RWPE2 (cell line): ENCODE measurements around the gene ISM1.

Experiments used
- ATAC-seq: fragments of 200-7000 bp; cut with Tn5 transposase; 3 replicates; pipeline ENCODE4 v1.9.1; 2021; ENCODE audit warnings: low read depth
- DNase-seq: peaks from one replicate; pipeline ENCODE4 v3.0.0-alpha.2; 2020; ENCODE audit warnings: low spot score
- H3K27ac ChIP-seq: fragments of 450-650 bp; 2 replicates; pipeline ENCODE4 v1.5.1; 2017; ENCODE audit warnings: mild to moderate bottlenecking; ENCODE audit not compliant: poor library complexity, severe bottlenecking
- H3K27me3 ChIP-seq: fragments of 250-450 bp; sonication (Bioruptor Pico); 2 replicates; pipeline ENCODE4 v1.5.1; 2021; ENCODE audit warnings: mild to moderate bottlenecking, moderate library complexity; ENCODE audit not compliant: insufficient read depth, poor library complexity, severe bottlenecking
- H3K36me3 ChIP-seq: fragments of 250-450 bp; sonication (Bioruptor Pico); 2 replicates; pipeline ENCODE4 v1.5.1; 2020; ENCODE audit warnings: low read depth, mild to moderate bottlenecking, moderate library complexity
- H3K4me1 ChIP-seq: fragments of 250-450 bp; sonication (Bioruptor Pico); 2 replicates; pipeline ENCODE4 v1.5.1; 2021; ENCODE audit warnings: mild to moderate bottlenecking, moderate library complexity; ENCODE audit not compliant: insufficient read depth, poor library complexity, severe bottlenecking
- H3K4me3 ChIP-seq: fragments of 250-450 bp; sonication (Bioruptor Pico); 2 replicates; pipeline ENCODE4 v1.5.1; 2021; ENCODE audit warnings: mild to moderate bottlenecking, moderate library complexity; ENCODE audit not compliant: severe bottlenecking
- H3K9me3 ChIP-seq: fragments of 250-450 bp; sonication (Bioruptor Pico); 2 replicates; pipeline ENCODE4 v1.5.1; 2021; ENCODE audit warnings: mild to moderate bottlenecking, moderate library complexity; ENCODE audit not compliant: severe bottlenecking
- TF ChIP-seq, protein P1 (sequence below): fragments of 450-650 bp; IDR thresholded peaks from one replicate; pipeline ENCODE4 v1.5.1; 2017; ENCODE audit warnings: mild to moderate bottlenecking, moderate library complexity; ENCODE audit not compliant: poor library complexity, severe bottlenecking

The ISM1 gene

DNA sequence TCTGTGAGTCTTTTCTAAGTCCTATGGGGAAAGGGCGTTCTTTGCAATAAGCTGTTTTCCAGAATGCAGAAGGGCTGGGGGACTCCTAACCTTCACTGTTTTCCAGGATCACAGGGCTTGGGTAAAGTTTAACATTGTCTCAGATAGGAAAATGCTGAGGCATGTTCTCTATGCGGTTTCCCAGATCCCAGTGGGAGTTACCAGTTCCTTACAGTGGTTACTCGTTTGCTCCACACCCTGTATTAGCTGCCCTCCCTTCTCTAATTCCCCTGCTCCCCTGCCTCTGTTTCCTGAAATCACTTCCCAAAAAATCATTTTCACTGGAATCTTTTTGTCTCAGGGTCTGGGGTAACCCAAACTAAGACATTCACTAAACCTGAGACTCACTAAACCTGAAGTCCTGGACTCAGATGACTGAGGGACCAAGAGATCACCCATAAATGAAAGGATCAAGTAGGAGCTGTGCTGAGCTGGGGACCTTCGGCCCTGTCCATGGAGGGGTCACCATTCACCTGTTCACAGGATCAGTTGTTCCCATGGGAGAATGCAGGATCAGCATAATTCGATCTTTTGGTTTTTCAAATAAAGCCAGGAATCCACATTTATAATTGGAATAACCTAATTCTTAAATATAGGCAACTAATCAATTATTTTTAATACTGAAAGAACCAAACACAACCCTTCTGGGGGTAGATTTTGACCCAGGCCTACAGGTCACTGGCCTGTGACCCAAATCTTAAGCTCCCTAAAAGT lies 76.2 kb downstream of the ISM1 start:
- Histone ChIP-seq H3K4me3 (no peak overlapping the region), H3K27ac (no peak overlapping the region), H3K27me3 (no peaks in the 10 kb centered on the region), H3K36me3 (no peaks in the 10 kb centered on the region), H3K4me1 (peaks cover 8% of the 10 kb centered on the region), H3K9me3 (no peaks in the 10 kb centered on the region)
- TF ChIP-seq, protein P1, sequence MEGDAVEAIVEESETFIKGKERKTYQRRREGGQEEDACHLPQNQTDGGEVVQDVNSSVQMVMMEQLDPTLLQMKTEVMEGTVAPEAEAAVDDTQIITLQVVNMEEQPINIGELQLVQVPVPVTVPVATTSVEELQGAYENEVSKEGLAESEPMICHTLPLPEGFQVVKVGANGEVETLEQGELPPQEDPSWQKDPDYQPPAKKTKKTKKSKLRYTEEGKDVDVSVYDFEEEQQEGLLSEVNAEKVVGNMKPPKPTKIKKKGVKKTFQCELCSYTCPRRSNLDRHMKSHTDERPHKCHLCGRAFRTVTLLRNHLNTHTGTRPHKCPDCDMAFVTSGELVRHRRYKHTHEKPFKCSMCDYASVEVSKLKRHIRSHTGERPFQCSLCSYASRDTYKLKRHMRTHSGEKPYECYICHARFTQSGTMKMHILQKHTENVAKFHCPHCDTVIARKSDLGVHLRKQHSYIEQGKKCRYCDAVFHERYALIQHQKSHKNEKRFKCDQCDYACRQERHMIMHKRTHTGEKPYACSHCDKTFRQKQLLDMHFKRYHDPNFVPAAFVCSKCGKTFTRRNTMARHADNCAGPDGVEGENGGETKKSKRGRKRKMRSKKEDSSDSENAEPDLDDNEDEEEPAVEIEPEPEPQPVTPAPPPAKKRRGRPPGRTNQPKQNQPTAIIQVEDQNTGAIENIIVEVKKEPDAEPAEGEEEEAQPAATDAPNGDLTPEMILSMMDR: no peak
- DNase-seq: no peak
- ATAC-seq: no peak; the same call in 2 of the 3 replicates

DNA sequence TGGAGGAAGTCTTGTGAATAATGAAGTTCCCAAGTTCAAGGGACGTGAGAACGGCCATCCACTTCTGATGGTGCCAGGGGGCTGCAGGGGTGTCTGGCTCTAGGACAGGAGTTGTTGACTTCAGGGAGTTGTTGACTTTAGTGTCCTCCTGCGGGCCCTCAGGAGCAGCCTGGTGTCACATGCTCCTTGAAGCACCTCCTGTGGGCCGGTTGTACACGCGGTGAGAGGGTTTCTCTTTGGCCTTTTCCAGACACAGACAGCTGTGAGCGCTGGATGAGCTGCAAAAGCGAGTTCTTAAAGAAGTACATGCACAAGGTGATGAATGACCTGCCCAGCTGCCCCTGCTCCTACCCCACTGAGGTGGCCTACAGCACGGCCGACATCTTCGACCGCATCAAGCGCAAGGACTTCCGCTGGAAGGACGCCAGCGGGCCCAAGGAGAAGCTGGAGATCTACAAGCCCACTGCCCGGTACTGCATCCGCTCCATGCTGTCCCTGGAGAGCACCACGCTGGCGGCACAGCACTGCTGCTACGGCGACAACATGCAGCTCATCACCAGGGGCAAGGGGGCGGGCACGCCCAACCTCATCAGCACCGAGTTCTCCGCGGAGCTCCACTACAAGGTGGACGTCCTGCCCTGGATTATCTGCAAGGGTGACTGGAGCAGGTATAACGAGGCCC lies 77.8 kb downstream of the ISM1 start:
- ATAC-seq: no peak
- Histone ChIP-seq H3K4me3 (no peak overlapping the region), H3K4me1 (peaks cover 8% of the 10 kb centered on the region), H3K27me3 (no peaks in the 10 kb centered on the region), H3K9me3 (no peaks in the 10 kb centered on the region), H3K27ac (no peak overlapping the region), H3K36me3 (no peaks in the 10 kb centered on the region)
- DNase-seq: no peak
- TF ChIP-seq, protein P1: no peak

DNA sequence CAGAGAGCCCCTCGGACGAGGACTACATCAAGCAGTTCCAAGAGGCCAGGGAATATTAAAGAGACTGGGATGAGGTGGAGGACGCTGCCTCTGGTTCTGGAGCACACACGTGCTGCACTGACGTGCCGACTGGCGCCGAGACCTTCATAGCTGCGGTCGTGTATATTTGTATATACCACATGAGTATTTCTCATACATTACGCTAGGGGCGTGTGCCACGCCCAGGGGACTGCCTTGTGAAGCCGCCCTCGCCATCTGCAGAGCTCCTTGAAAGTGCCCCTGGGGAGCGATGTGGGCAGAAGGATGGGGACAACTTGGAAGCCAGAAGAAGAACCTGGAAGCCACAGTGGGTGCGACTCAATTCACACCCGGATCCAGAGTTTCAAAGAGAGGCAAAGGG lies 78.3 kb downstream of the ISM1 start:
- H3K4me3 ChIP-seq: no peak overlapping the region
- no peak overlapping the region for H3K27ac ChIP-seq
- ATAC-seq: no peak
- no peaks in the 10 kb centered on the region for H3K27me3 ChIP-seq
- H3K4me1 ChIP-seq: peaks cover 8% of the 10 kb centered on the region
- TF ChIP-seq, protein P1: no peak
- no peaks in the 10 kb centered on the region for H3K36me3 ChIP-seq
- DNase-seq: no peak
- H3K9me3 ChIP-seq: no peaks in the 10 kb centered on the region

DNA sequence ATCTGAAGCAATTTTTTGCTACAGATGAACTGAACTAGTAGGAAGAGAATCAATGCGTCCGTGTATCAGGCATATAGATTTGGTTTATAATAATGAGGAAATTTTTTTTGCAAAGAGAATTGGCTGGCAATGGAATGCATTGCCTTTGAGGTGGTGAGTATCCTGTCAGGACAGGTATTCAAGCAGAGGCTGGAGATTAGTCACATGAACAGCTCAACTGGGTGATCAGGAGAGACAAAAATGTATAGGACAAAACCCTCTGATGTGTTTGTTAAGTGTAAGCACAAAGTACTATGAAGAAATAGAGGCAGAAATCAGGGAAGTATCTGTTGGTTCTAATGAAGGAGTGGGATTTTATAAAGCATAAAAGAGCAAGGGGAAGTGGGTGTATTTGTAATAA lies 80.5 kb downstream of the ISM1 start:
- H3K4me3 ChIP-seq: no peak overlapping the region
- TF ChIP-seq, protein P1: no peak
- no peaks in the 10 kb centered on the region for H3K36me3 ChIP-seq
- ATAC-seq (no peak; the same call in 2 of the 3 replicates), DNase-seq (no peak)
- H3K9me3 ChIP-seq: no peaks in the 10 kb centered on the region
- peaks cover 8% of the 10 kb centered on the region for H3K4me1 ChIP-seq
- H3K27me3 ChIP-seq: no peaks in the 10 kb centered on the region
- no peak overlapping the region for H3K27ac ChIP-seq
